CD4-positive, alpha-beta T cell treated with Interferon alpha-2 for 1 hour (primary cell): ENCODE measurements around the gene GPX4.

Experiments
- DNase-seq, 2 donors: peaks; one replicate each; pipeline ENCODE4 v3.0.0-alpha.2; 2020 to 2022

The GPX4 gene

GRCh38 chr19:1151917-1152587 lies 48.3 kb downstream of the GPX4 start:
- no peak for DNase-seq

- DNase-seq, result no peak
These were observed 50.3 kb downstream of the GPX4 start for GRCh38 chr19:1153891-1154730.

- DNase-seq, result peak in 1 of 2 donors; percentile 70
These were observed 51.0 kb downstream of the GPX4 start for GRCh38 chr19:1154731-1155351.

- DNase-seq, result no peak
These were observed 51.8 kb downstream of the GPX4 start for GRCh38 chr19:1155352-1156304.
